Measurements from ENCODE around the gene GNAL.

The GNAL gene

GRCh38 chr18:11767329-11767728, 78.3 kb downstream of the GNAL start:
- DNase-seq (ENCODE audit: low read depth) = no peak

GRCh38 chr18:11767935-11768334, 78.9 kb downstream of the GNAL start:
- DNase-seq (ENCODE audit: low read depth) = no peak

DNA sequence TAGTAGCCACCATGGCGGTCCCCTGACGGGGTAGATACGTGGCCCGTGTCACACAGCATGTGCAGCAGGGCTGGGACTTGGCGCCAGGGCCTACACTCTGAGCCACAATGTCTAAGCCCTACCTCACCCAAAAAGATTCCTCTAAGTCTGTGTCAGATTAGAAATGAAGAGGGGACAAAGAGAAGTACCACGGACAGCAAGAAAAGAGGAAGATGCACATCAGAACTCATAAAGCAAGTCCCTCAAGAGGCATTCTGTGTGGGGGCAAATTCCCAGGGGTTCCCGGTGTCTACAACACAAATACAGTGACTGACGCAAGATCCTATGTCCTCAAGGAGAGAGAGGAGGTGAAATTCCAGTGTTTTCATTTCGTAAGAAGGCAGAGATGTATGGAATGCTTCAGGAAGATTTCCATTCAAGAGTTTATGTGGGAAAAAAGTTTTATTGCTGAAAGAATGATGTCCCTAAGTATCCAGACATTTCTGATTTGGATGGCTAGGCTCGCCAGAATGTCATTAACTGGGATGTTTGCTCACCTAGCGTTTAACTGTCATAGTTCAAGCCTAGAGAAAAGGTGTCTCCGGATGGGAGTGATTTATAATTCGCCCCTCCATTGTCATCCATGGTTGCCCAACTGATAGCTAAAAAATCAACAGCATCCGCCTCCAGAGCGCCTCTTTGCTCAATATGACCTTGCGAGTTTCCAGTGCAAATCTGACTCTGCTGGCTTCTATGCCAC, 86.5 kb downstream of the GNAL start:
- DNase-seq (ENCODE audit: low read depth) = no peak

GRCh38 chr18:11780042-11780441, 91.0 kb downstream of the GNAL start:
- DNase-seq (ENCODE audit: low read depth) = no peak

DNA sequence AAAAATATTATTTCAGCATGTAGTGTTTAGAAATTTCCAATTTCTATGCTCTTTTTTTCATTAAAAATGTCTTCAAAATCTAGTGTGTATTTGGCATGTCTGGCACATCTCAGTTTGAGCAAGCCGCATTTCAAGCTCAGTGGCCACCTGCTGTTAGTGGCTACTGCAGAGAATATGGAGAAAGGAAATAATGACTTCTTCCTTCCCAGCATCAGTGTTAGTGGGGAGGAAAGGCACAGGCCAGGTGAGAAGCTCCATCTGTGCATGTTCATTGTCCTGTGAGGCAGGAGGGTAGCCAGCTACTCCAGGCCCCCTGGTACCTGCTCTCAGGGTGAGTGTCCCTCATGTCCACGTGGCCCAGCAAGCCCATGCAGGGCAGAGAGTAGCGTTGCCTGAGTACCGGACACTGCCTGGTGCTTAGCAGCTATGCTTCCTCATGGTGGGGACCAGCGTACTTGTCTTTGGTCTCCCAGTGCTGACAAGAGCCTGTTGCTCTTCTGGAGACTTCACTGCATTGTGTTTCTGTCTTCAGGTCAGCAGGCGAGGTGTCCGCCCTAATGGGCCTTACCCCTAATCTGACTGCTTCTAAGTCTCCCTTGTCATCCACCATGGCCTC, 94.8 kb downstream of the GNAL start:
- DNase-seq (ENCODE audit: low read depth) = no peak

- DNase-seq (ENCODE audit: low read depth) = no peak
These were observed 95.7 kb downstream of the GNAL start for GRCh38 chr18:11784674-11785304.

DNA sequence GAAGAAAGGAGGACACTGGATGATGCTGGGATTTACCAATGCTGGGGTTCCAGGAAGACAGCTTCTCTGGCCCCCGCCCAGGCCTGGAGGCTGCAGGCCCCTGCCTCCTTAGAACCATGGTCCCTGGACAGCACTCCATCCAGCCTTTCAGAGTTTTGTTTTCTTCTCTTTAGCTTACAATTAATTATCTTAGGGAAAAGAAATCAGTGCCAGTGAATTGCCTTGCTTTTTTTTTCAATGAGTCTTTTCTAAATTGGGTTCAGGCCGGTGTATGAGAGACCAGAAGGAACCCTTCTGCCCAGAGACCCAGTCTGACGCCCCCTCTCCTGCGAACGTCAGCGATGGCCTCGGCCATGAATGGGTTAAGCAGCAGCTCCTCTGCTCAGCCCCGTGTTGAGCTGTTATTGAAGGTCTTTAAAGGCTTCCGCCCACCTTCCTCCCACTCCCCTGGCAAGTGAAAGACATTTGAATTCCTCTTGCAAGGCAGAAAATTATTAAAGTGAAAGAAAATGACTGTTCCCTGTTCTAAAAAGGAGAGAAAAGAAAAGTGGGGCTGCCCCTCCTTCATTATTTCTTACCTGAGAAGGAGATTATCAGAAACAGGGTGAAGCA, 96.5 kb downstream of the GNAL start:
- no peak for DNase-seq (ENCODE audit: low read depth)

GRCh38 chr18:11789716-11790510, 100.8 kb downstream of the GNAL start:
- no peak for DNase-seq (ENCODE audit: low read depth)

GRCh38 chr18:11791131-11791530, 102.1 kb downstream of the GNAL start:
- no peak for DNase-seq (ENCODE audit: low read depth)

GRCh38 chr18:11792632-11793031, 103.6 kb downstream of the GNAL start:
- no peak for DNase-seq (ENCODE audit: low read depth)

GRCh38 chr18:11794195-11794594, 105.1 kb downstream of the GNAL start:
- DNase-seq (ENCODE audit: low read depth) = no peak

GRCh38 chr18:11795916-11796315, 106.9 kb downstream of the GNAL start:
- no peak for DNase-seq (ENCODE audit: low read depth)

DNA sequence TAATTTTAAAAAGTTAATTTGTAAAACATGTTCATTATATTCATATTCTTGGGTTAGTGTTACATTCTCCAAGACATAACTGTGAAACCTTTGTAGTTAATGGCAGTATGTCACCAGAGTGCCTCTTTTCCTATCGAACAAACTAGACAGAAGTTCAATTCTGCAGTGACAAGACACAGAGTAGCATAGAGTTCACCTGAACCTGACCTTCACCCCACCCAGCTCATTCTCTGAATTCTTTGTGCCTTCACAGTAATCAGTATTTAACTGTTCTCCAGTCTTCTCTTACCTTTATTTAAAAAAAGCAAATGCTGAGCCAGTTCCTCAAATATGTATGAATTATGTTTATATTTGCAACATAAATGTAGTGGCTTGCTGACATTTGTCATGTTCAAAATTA, 109.2 kb downstream of the GNAL start:
- DNase-seq (ENCODE audit: low read depth) = no peak

DNA sequence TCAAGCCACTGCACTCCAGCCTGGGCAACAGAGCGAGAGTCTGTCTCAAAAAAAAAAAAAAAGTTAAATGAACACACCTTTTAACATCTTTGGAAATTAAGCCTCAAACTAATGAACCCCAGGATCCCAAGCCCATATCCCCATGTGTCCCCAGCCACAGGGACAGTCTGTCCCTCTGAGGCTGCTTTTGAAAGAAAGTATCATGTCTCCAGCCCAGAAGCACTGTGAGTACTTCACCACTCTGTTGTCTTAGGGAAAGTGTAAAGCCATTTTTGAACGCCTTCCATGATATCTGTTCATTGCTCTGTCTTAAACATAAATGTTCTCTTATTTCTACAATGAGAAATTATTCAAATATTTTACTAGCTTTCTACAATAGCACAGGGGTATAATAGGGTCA, 110.0 kb downstream of the GNAL start:
- DNase-seq (ENCODE audit: low read depth) = no peak

DNA sequence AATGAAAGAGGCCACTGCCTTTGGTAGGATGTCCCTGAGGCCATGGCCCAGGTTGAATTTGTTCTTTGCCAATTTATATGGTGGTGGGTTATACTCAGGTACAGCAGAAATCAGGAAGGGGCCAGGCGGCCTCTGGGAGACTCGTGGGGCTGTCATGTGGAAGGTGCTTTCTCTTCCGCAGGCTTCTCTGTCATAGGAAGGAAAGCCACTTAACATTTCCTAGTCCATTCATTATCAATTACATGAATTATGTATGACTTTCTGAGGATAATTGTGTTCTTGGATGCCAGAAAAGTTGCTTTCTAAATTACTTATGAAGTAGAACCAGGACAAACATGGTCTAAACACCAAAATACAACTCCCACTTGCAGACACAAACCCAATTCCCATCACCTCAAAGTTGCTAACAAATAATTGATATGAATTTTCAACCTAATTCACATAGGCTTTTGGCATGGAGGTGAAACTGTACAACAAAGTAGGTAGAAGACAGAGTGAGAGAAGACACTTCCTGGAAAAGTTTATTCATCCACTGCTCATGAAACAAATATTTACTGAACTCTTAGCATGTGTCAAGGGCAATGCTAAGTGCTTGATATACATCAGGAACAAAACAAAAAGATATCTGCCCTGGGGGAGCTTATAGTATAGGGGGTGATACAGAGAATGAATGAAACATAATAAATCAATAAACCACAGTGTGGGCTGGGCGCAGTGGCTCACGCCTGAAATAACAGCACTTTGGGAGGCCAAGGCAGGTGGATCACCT, 111.7 kb downstream of the GNAL start:
- DNase-seq (ENCODE audit: low read depth) = no peak

DNA sequence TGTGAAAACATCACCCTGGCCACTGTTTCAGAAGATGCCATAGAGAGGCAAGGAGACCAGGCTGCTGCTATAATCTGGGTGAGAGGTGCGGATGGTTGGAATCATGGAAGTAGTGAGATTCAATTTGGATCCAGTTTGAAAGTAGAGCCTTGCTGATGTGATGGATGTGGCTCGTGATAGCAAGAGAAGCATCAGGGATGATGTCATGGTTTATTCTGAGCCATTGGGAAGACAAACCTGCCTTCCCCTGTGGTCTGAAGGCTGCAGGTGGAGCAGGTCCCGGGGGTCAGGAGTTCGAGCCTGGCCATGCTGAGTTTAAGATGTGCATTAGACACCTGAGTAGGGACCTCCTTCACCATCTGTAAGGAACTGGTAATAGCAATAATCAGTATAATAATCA, 112.5 kb downstream of the GNAL start:
- no peak for DNase-seq (ENCODE audit: low read depth)

- DNase-seq (ENCODE audit: low read depth) = no peak
These were observed 113.1 kb downstream of the GNAL start for GRCh38 chr18:11802158-11802557.

GRCh38 chr18:11802586-11802985, 113.5 kb downstream of the GNAL start:
- DNase-seq (ENCODE audit: low read depth) = no peak

DNA sequence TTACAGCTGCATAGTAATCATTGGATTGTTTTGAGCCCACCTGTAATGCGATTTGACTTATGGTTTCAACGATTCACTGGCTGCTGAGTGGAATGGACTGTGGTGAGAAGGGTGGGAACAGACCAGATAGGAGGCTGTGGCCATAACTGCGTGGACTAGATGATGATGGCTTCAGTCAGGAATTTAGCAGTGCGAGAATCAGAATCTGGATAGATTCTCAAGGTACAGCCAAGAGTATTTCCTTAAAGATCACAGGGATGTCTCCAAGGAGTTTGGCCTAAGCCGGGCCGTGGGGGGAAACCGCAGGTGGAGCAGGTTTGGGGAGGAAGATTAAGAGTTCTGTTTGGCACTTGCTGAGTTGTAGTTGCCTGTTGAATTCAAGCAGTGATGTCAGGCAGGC, 118.2 kb downstream of the GNAL start:
- no peak for DNase-seq (ENCODE audit: low read depth)

DNA sequence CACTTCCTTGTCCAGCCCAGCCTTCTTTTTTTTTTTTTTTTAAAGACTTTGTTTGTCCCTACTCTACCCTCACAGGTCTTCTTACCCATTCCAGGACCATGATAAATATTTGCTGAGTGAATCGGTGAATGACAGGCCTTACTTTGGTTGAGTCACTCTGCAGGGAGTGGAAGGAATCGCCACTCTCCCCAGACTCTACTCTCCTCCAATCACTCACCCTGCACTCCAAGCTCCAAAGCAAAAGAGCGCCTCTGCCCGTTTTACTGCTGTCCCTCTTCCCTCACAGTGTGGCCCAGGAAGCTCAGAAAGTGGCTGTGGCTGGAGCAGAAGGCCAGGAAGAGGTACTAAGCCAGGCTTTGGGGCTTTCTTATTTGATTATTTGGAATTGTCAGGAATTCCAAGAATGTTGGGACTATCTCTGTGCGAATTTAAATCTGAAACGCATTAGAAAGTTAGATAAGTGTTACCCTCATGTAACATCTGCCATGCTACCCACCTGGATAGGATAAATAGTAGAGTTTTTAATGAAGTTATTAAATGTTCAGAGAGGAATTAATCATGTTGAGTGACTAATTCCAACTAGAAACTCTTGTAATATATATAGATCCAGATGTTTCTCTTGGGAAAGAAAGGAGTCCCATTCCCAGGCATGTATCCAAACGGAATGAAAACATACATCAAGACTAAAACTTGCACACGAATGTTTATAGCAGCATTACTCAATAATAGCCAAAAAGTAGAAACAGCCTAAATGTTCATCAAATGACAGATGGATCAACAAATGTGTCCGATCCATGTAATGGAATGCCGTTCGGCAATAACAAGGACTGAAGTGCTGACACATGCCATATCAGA, 119.2 kb downstream of the GNAL start:
- DNase-seq (ENCODE audit: low read depth) = no peak

DNA sequence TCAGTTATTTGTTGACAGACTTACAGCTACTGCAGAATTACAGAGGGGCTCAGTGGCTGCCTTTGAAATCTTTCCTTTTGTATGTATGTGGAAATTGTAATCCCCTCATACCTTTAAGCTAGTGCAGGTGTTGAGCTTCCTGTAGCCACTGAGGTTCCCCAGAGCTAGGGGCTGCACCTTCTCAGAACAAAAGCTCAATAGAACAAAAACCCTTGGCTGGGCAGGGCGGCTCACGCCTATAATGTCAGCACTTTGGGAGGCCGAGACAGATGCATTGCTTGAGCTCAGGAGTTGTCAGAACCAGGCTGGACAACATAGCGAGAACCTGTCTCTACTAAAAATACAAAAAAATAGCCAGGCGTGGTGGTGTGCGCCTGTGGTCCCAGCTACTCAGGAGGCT, 120.8 kb downstream of the GNAL start:
- DNase-seq (ENCODE audit: low read depth) = no peak

All from activated T-helper 1 cell treated with Interleukin-2 at 50 U/mL for 16 hours (primary cell).